Duodenal mucosa (tissue), 2 donors: Measurements from ENCODE around the gene ZFAND3.

Experiments
- H3K27ac ChIP-seq: one replicate; pipeline ENCODE4 v1.7.0; 2013; ENCODE audit warnings: low read depth, low read length
- H3K27me3 ChIP-seq, 2 donors: one replicate each; pipeline ENCODE4 v1.7.0; 2013; ENCODE audit warnings: low read length in 2 of 2, control low read depth in 1 of 2; ENCODE audit not compliant: insufficient read depth in 2 of 2, control insufficient read depth in 1 of 2
- H3K36me3 ChIP-seq, 2 donors: one replicate each; pipeline ENCODE4 v1.7.0; 2013; ENCODE audit warnings: low read length in 2 of 2, control low read depth in 1 of 2; ENCODE audit not compliant: insufficient read depth in 2 of 2, control insufficient read depth in 1 of 2
- H3K4me1 ChIP-seq, 2 donors: one replicate each; pipeline ENCODE4 v1.7.0; 2013; ENCODE audit warnings: low read length in 2 of 2, control low read depth in 1 of 2; ENCODE audit not compliant: insufficient read depth in 2 of 2, control insufficient read depth in 1 of 2
- H3K4me3 ChIP-seq, 2 donors: one replicate each; pipeline ENCODE4 v1.7.0; 2013; ENCODE audit warnings: low read length in 2 of 2, low read depth in 1 of 2
- H3K9ac ChIP-seq, 2 donors: one replicate each; pipeline ENCODE4 v1.7.0; 2013; ENCODE audit warnings: low read length in 2 of 2, low read depth in 1 of 2
- H3K9me3 ChIP-seq, 2 donors: one replicate each; pipeline ENCODE4 v1.7.0; 2013; ENCODE audit warnings: low read length in 2 of 2, control low read depth in 1 of 2; ENCODE audit not compliant: control insufficient read depth in 1 of 2

The ZFAND3 gene

GRCh38 chr6:38027685-38028373 lies 208.3 kb downstream of the ZFAND3 start:
- H3K4me1 ChIP-seq = peaks cover 0 to 3% of the 10 kb centered on the region in 2 donors
- H3K27me3 ChIP-seq = no peaks in the 10 kb centered on the region
- peaks cover 2 to 7% of the 10 kb centered on the region in 2 donors for H3K9me3 ChIP-seq
- no peak overlapping the region for H3K4me3 ChIP-seq
- H3K9ac ChIP-seq = no peak overlapping the region
- no peak overlapping the region for H3K27ac ChIP-seq
- no peaks in the 10 kb centered on the region for H3K36me3 ChIP-seq

- Histone ChIP-seq H3K36me3 (no peaks in the 10 kb centered on the region), H3K4me1 (peaks cover 0 to 14% of the 10 kb centered on the region in 2 donors), H3K27me3 (no peaks in the 10 kb centered on the region), H3K27ac (no peak overlapping the region), H3K4me3 (no peak overlapping the region), H3K9me3 (no peaks in the 10 kb centered on the region), H3K9ac (no peak overlapping the region)
Observed at GRCh38 chr6:38030380-38030779, 210.9 kb downstream of the ZFAND3 start.

- Histone ChIP-seq H3K36me3 (no peaks in the 10 kb centered on the region), H3K27me3 (no peaks in the 10 kb centered on the region), H3K9me3 (no peaks in the 10 kb centered on the region), H3K9ac (no peak overlapping the region), H3K27ac (no peak overlapping the region), H3K4me3 (no peak overlapping the region), H3K4me1 (peaks cover 7 to 18% of the 10 kb centered on the region in 2 donors)
Observed at GRCh38 chr6:38032797-38033196, 213.3 kb downstream of the ZFAND3 start.

DNA sequence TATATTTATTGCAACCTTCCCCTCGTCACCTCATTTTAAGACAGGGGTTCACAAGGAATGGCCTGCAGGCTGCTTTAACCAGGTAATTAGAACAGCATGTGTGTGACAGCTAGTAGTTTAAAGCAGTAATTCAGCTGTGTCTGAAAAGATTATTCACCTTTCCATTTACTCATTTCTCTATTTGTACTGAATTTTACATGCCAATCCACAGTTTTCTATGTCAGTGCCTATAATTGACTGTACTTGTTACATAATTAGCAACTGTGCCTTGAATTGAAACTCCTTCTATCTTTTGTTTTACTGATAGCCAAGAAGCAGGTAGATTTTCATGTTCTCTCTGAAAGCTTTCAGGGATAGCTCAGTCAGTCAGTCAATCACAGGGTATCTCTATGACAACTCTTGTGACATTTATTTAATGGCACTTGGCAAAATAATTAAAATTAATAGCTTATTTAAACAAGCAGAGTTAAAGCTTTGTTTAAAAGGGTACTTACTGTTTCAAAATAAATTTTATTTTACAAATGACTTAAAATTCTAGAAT lies 214.0 kb downstream of the ZFAND3 start:
- H3K9me3 ChIP-seq = no peaks in the 10 kb centered on the region
- no peaks in the 10 kb centered on the region for H3K27me3 ChIP-seq
- H3K27ac ChIP-seq = no peak overlapping the region
- no peaks in the 10 kb centered on the region for H3K36me3 ChIP-seq
- no peak overlapping the region for H3K9ac ChIP-seq
- H3K4me1 ChIP-seq = peaks cover 8 to 17% of the 10 kb centered on the region in 2 donors
- H3K4me3 ChIP-seq = no peak overlapping the region

- H3K4me1 ChIP-seq = peaks cover 8 to 17% of the 10 kb centered on the region in 2 donors
- H3K9me3 ChIP-seq = no peaks in the 10 kb centered on the region
- no peaks in the 10 kb centered on the region for H3K27me3 ChIP-seq
- H3K27ac ChIP-seq = no peak overlapping the region
- no peak overlapping the region for H3K4me3 ChIP-seq
- no peaks in the 10 kb centered on the region for H3K36me3 ChIP-seq
- H3K9ac ChIP-seq = no peak overlapping the region
Observed at GRCh38 chr6:38034274-38034914, 214.9 kb downstream of the ZFAND3 start.

- H3K36me3 ChIP-seq = no peaks in the 10 kb centered on the region
- H3K27ac ChIP-seq = no peak overlapping the region
- H3K9me3 ChIP-seq = no peaks in the 10 kb centered on the region
- no peak overlapping the region for H3K9ac ChIP-seq
- no peaks in the 10 kb centered on the region for H3K27me3 ChIP-seq
- no peak overlapping the region for H3K4me3 ChIP-seq
- peaks cover 8 to 17% of the 10 kb centered on the region in 2 donors for H3K4me1 ChIP-seq
Observed at GRCh38 chr6:38035478-38035877, 216.0 kb downstream of the ZFAND3 start.

DNA sequence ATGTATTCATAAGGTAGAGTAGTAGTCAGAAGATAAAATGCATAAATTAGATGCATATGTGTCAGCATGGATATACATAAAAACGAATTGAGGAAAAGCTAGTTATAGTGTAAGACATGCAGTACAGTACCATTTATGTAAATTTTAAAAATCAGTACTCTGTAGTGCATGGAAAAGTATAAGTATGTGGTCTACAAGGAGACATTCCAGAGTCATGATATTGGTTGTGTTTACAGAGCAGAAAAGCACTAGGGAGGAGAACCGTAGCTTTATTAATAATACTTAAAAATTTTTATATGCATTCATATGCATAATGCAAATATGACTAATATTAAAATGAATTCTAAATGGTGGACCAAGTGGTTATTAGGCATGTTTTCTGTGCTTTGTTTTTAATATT lies 220.0 kb downstream of the ZFAND3 start:
- Histone ChIP-seq H3K27ac (no peak overlapping the region), H3K9ac (no peak overlapping the region), H3K36me3 (no peaks in the 10 kb centered on the region), H3K27me3 (no peaks in the 10 kb centered on the region), H3K4me1 (peaks cover 8 to 12% of the 10 kb centered on the region in 2 donors), H3K9me3 (no peaks in the 10 kb centered on the region), H3K4me3 (no peak overlapping the region)

DNA sequence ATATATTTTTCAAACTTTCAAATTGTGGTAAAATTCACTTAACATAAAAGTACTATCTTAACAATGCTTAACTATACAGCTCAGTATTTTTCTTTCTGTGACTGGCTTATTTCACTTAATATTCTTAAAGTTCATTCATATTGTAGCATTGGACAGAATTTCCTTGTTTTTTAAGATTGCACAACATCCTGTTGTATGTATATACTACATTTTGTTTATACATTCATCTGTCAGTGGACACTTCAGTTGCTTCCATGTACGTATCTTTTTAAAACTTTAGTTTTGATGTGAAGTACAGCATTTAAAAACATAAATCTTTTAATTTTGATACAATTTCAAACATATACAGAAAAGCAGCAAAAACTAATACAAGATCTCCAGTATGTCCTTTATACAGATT lies 220.7 kb downstream of the ZFAND3 start:
- H3K9me3 ChIP-seq = no peaks in the 10 kb centered on the region
- peaks cover 7 to 8% of the 10 kb centered on the region in 2 donors for H3K4me1 ChIP-seq
- no peaks in the 10 kb centered on the region for H3K27me3 ChIP-seq
- H3K36me3 ChIP-seq = no peaks in the 10 kb centered on the region
- no peak overlapping the region for H3K27ac ChIP-seq
- no peak overlapping the region for H3K9ac ChIP-seq
- H3K4me3 ChIP-seq = no peak overlapping the region

- Histone ChIP-seq H3K9ac (no peak overlapping the region), H3K27me3 (no peaks in the 10 kb centered on the region), H3K4me3 (no peak overlapping the region), H3K36me3 (no peaks in the 10 kb centered on the region), H3K4me1 (no peaks in the 10 kb centered on the region), H3K27ac (no peak overlapping the region), H3K9me3 (no peaks in the 10 kb centered on the region)
Observed at GRCh38 chr6:38043259-38043753, 223.8 kb downstream of the ZFAND3 start.

DNA sequence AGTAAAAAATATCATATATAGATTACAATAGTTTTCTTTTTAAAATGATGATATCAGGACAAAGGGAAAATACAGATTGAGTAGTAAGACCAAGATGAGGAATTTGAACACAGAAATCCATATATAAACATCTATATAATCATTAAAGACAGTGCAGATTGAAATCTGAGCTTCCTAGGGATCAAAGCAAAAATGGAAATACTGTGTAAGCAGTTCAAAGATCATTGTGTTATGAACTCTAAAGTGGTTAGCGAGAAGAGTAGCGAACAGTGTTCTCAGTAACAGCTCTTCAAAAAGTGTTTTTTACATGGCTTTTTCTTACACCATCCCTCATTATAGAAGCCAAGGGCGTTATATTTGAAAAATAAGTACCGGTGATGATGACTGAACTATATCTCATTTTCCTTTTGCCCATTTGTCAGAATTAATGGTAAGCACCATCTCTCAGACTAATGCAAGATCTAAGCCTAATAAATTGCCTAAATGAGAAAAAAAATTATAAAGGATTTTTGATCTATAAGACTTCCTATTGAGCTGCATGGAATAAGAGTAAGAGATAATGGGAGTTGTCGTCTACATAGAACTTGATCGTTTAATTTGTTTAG lies 226.3 kb downstream of the ZFAND3 start:
- no peak overlapping the region for H3K9ac ChIP-seq
- H3K27me3 ChIP-seq = no peaks in the 10 kb centered on the region
- H3K27ac ChIP-seq = no peak overlapping the region
- H3K36me3 ChIP-seq = no peaks in the 10 kb centered on the region
- H3K9me3 ChIP-seq = no peaks in the 10 kb centered on the region
- no peaks in the 10 kb centered on the region for H3K4me1 ChIP-seq
- H3K4me3 ChIP-seq = no peak overlapping the region
